Osteoblast (primary cell): ENCODE measurements around the gene ABCA12. TPM values are rescaled to one million over a fixed set of nuclear protein-coding genes. Genes with fewer than 3 reads are reported as not detected.
A peak's percentile ranks its signal among the peaks of the same experiment; 100 is the strongest.

Experiments used
- DNase-seq: peaks from one replicate; pipeline ENCODE4 v3.0.0; 2011; ENCODE audit warnings: low spot score, mixed read lengths; ENCODE audit not compliant: insufficient read length; ENCODE audit errors: missing footprints
- H2AFZ ChIP-seq: 2 replicates; pipeline ENCODE4 v1.6.0; 2011; ENCODE audit warnings: mild to moderate bottlenecking, low read length
- H3K27ac ChIP-seq: 2 replicates; pipeline ENCODE4 v1.5.1; 2011; ENCODE audit warnings: mild to moderate bottlenecking, low read depth, low read length, moderate library complexity
- H3K27me3 ChIP-seq: 2 replicates; pipeline ENCODE4 v1.6.0; 2012; ENCODE audit warnings: mild to moderate bottlenecking, control low read depth, inconsistent platforms, low read length, moderate library complexity; ENCODE audit not compliant: insufficient read depth
- H3K36me3 ChIP-seq: 2 replicates; pipeline ENCODE4 v1.5.1; 2011; ENCODE audit warnings: mild to moderate bottlenecking, low read length, control low read depth, moderate library complexity; ENCODE audit not compliant: insufficient read depth
- H3K4me1 ChIP-seq: 2 replicates; pipeline ENCODE4 v1.5.1; 2011; ENCODE audit warnings: mild to moderate bottlenecking, low read length, control low read depth, moderate library complexity; ENCODE audit not compliant: insufficient read depth
- H3K4me2 ChIP-seq: 2 replicates; pipeline ENCODE4 v1.6.0; 2011; ENCODE audit warnings: mild to moderate bottlenecking, low read length; ENCODE audit not compliant: insufficient read depth
- H3K4me3 ChIP-seq: fragments of 200-600 bp; sonication (generic); 3 replicates; pipeline ENCODE4 v1.5.1; 2012; ENCODE audit warnings: mild to moderate bottlenecking, low read length, inconsistent platforms; ENCODE audit not compliant: insufficient read depth
- H3K79me2 ChIP-seq: 2 replicates; pipeline ENCODE4 v1.6.0; 2012; ENCODE audit warnings: mild to moderate bottlenecking, low read length, control low read depth, inconsistent platforms; ENCODE audit not compliant: insufficient read depth
- H3K9me3 ChIP-seq: 2 replicates; pipeline ENCODE4 v1.5.1; 2011; ENCODE audit warnings: low read depth, low read length, control low read depth
- H4K20me1 ChIP-seq: 2 replicates; pipeline ENCODE4 v1.6.0; 2012; ENCODE audit warnings: mild to moderate bottlenecking, low read length, control low read depth; ENCODE audit not compliant: insufficient read depth
- total RNA-seq: library from RNA; depleted of rRNA; stranded (reverse); fragments of >200 nt; gene quantifications from 2 replicates; pipeline ENCODE4 v1.2.3, GENCODE V29; 2012
- TF ChIP-seq, protein P1 (sequence below): IDR thresholded peaks from 2 replicates; pipeline ENCODE4 v1.5.1; 2011; ENCODE audit warnings: mild to moderate bottlenecking, low read depth, low read length, moderate library complexity; ENCODE audit errors: extremely low read depth

Gene ABCA12
- total RNA-seq, 1 donor = under 0.01 TPM

DNA sequence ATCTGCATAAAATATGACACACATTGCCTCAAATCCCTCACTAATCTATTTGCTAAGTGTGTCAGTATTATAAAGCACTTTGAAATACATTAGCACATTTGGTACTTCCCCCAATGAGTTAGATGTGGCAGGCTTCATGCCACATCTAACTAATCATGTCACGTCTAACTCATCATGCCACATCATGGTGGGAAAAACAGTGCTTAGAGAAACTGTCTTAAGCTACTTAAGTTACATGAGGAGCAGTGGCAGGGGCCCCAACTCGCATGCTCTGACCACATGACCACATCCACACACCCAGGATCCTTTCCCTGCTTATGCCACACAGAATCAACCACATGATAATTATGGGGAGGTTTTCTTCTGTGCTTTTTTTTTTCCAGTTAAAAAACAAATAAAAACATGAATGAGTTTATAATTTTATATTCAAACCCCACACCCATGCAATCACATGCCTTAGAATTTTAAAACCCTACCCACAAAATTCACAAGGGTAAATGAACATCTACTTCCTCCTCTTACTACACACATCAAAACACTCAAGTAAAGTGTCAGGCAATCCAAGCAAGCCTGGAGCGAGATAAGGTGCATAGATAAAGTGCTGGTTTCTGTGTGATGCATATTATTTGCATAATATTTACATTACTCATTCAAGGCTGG, 1.6 kb downstream of the ABCA12 start:
- TF ChIP-seq, protein P1, sequence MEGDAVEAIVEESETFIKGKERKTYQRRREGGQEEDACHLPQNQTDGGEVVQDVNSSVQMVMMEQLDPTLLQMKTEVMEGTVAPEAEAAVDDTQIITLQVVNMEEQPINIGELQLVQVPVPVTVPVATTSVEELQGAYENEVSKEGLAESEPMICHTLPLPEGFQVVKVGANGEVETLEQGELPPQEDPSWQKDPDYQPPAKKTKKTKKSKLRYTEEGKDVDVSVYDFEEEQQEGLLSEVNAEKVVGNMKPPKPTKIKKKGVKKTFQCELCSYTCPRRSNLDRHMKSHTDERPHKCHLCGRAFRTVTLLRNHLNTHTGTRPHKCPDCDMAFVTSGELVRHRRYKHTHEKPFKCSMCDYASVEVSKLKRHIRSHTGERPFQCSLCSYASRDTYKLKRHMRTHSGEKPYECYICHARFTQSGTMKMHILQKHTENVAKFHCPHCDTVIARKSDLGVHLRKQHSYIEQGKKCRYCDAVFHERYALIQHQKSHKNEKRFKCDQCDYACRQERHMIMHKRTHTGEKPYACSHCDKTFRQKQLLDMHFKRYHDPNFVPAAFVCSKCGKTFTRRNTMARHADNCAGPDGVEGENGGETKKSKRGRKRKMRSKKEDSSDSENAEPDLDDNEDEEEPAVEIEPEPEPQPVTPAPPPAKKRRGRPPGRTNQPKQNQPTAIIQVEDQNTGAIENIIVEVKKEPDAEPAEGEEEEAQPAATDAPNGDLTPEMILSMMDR = no peak
- Histone ChIP-seq H3K27ac (no peak overlapping the region), H3K9me3 (no peaks in the 10 kb centered on the region), H3K4me1 (peaks cover 17% of the 10 kb centered on the region), H4K20me1 (no peaks in the 10 kb centered on the region), H3K36me3 (no peaks in the 10 kb centered on the region), H3K4me2 (peak overlapping the region; percentile 39), H3K27me3 (peaks cover 5% of the 10 kb centered on the region), H2AFZ (peak overlapping the region; percentile 7), H3K4me3 (no peak overlapping the region), H3K79me2 (no peaks in the 10 kb centered on the region)
- no peak for DNase-seq

DNA sequence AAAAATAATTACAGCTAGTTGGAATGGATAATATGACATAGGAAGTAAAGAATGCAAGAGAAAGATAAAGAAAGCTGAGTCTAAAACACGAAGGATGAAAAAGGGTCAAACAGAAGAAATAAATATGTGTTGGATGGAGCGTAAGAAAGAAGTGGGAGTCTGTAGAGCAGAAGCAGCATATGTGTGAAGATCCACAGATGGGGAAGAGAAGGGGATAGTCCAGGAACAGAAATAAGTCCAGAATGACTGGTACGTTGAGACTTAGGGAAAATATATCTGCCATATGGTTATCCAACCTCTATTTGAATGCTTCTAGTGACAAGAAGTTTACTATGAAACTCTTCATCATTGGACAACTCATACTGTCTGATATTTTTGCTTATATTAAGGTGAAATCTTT, 18.0 kb downstream of the ABCA12 start:
- DNase-seq = no peak
- no peaks in the 10 kb centered on the region for H3K27me3 ChIP-seq
- H3K4me1 ChIP-seq = no peaks in the 10 kb centered on the region
- H3K4me3 ChIP-seq = no peak overlapping the region
- no peaks in the 10 kb centered on the region for H3K79me2 ChIP-seq
- H4K20me1 ChIP-seq = no peaks in the 10 kb centered on the region
- H3K36me3 ChIP-seq = no peaks in the 10 kb centered on the region
- no peak overlapping the region for H3K4me2 ChIP-seq
- TF ChIP-seq, protein P1 = no peak
- H3K9me3 ChIP-seq = no peaks in the 10 kb centered on the region
- no peak overlapping the region for H2AFZ ChIP-seq
- no peak overlapping the region for H3K27ac ChIP-seq

DNA sequence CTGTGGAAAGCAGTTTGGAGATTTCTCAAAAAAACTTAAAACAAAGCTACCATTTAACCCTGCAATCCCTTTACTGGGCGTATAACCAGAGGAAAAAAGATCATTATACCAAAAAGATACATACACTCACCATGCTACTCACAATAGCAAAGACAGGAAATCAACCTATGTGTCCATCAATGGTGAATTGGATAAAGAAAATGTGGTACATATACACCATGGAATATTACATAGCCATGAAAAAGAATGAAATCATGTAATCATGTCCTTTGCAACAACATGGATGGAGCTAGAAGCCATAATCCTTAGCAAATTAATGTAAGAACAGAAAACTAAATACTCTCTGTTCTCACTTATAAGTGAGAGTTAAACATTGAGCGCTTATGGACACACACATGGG, 18.6 kb downstream of the ABCA12 start:
- H3K4me1 ChIP-seq = no peaks in the 10 kb centered on the region
- no peak for DNase-seq
- H3K27ac ChIP-seq = no peak overlapping the region
- H3K79me2 ChIP-seq = no peaks in the 10 kb centered on the region
- H3K4me2 ChIP-seq = no peak overlapping the region
- H3K4me3 ChIP-seq = no peak overlapping the region
- H2AFZ ChIP-seq = no peak overlapping the region
- H3K36me3 ChIP-seq = no peaks in the 10 kb centered on the region
- H3K27me3 ChIP-seq = no peaks in the 10 kb centered on the region
- H3K9me3 ChIP-seq = no peaks in the 10 kb centered on the region
- no peaks in the 10 kb centered on the region for H4K20me1 ChIP-seq
- TF ChIP-seq, protein P1 = no peak

DNA sequence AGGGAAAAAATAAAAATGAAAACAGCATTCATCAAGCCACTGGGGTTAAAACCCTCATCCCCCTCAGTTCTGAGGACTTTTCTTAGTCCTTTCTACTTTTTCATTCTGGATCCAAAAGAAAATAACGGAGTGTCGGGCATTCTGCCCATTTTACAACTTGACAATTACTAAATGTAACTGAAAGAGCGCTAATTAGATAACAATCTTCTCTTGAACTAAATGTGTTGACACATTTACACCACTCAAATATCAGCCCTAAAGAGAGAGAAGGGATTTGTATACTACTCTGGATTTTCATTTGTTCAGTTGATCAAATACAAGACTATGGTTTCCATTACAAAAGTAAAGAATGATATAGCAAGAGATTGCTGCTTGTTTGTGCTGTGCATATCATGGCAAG, 27.5 kb downstream of the ABCA12 start:
- H3K27ac ChIP-seq = no peak overlapping the region
- DNase-seq = no peak
- H2AFZ ChIP-seq = no peak overlapping the region
- TF ChIP-seq, protein P1 = no peak
- H3K4me2 ChIP-seq = no peak overlapping the region
- no peaks in the 10 kb centered on the region for H3K36me3 ChIP-seq
- no peaks in the 10 kb centered on the region for H3K4me1 ChIP-seq
- no peaks in the 10 kb centered on the region for H3K9me3 ChIP-seq
- H3K4me3 ChIP-seq = no peak overlapping the region
- no peaks in the 10 kb centered on the region for H4K20me1 ChIP-seq
- H3K79me2 ChIP-seq = no peaks in the 10 kb centered on the region
- no peaks in the 10 kb centered on the region for H3K27me3 ChIP-seq
